ENCODE data around the gene GADD45B. TPM values are rescaled to one million over a fixed set of nuclear protein-coding genes. Genes with fewer than 3 reads are reported as not detected.

Gene GADD45B
- total RNA-seq, 1 experiment from 2014 or later, result 56.2 TPM

DNA sequence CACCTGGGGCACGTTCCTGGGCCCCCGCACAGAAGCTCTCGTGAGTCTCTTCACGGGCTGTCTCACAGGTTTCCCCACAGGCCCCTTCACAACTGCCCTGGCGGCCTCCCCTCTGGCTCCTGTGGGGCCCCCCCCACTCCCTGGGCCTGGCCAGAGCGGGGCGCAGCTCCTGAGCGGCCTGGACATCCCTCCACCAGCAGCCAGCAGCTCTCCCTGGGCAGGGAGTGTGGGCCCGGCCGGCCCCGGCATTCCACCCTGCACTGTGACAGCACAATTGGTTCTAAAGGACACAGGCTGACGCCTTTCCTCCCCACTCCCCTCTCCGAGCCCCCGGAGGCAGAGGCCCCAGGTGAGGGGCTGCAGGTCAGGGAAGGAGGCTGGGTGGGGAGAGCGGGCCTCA is 39.0 kb upstream of the GADD45B start:
- BruUV-seq (replicated peaks), result no TSS peak
- POLR2A ChIA-PET, result no interaction called here
- CTCF ChIA-PET, result no interaction called here

DNA sequence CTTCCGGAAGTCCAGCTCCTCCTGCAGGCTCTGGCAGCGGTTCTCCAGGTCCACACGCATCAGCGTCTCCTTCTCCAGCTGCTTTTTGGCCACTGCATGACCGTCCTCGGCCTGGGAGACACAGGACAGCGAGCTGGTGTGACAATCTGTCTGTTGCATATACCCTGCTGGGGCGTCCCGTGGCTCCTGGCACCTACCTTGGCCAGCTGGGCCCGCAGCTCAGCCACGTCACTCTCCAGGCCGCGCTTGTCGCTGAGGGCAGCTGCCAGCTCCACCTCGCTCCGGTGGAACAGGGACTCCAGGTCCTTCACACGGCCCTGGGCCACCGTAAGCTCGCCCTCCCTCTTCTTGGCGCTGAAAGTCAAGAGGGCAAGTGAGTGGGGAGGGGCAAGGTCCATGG is 37.7 kb upstream of the GADD45B start:
- in situ Hi-C loops (cut with HindIII; ENCODE audit: low pct_unique_long_range_greater_than_20kb, low sequenced_read_pairs) (no loop called here), intact Hi-C loops (cut with micrococcal nuclease; ENCODE audit: unreplicated experiment) (no loop called here)
- no peak for DNase-seq (ENCODE audit: low read depth, low spot score)
- BruUV-seq (replicated peaks), result no TSS peak
- no peaks in the 10 kb centered on the region for H3K9me3 ChIP-seq (ENCODE audit: control insufficient read depth, insufficient read depth, low read depth, low read length)
- no peaks in the 10 kb centered on the region for H3K4me1 ChIP-seq (ENCODE audit: control insufficient read depth, insufficient read depth, low read length)
- POLR2A ChIA-PET, result interaction anchor here (0.6 kb wide), 1 partner anchor 1260 kb away, joined by 9 read pairs; no protein-coding TSS in a partner anchor
- no peak for ATAC-seq
- no peaks in the 10 kb centered on the region; the same call in 1 of the 2 replicates for H3K36me3 ChIP-seq (ENCODE audit: control insufficient read depth, insufficient read depth, low read length)
- TF ChIP-seq CTCF (IDR thresholded peaks at IDR 0.05), result no peak
- no peak for TF ChIP-seq SIN3A (IDR thresholded peaks at IDR 0.05; ENCODE audit: borderline replicate concordance, insufficient read depth, low read depth, low read length)
- TF ChIP-seq REST (IDR thresholded peaks at IDR 0.05; ENCODE audit: insufficient read depth in 1 of 2, low read depth in 2 of 2, low read length in 1 of 2), result no peak
- TF ChIP-seq POLR2AphosphoS5 (IDR thresholded peaks at IDR 0.05; ENCODE audit: low read depth, low read length), result no peak
- no peak for TF ChIP-seq TCF7L2 (IDR thresholded peaks at IDR 0.05; ENCODE audit: low read depth, low read length)
- H3K27me3 ChIP-seq (ENCODE audit: control insufficient read depth, insufficient read depth, low read length), result no peaks in the 10 kb centered on the region
- no peak overlapping the region for H3K4me3 ChIP-seq (ENCODE audit: low read depth in 2 of 2, low read length in 2 of 2)
- H3K27ac ChIP-seq (ENCODE audit: low read length), result no peak overlapping the region
- CTCF ChIA-PET, result no interaction called here

More for the DNA sequence above, 39.0 kb upstream of the GADD45B start:
- Histone ChIP-seq H3K4me3 (ENCODE audit: low read depth in 2 of 2, low read length in 2 of 2) (no peak overlapping the region), H3K9me3 (ENCODE audit: control insufficient read depth, insufficient read depth, low read depth, low read length) (no peaks in the 10 kb centered on the region), H3K4me1 (ENCODE audit: control insufficient read depth, insufficient read depth, low read length) (no peaks in the 10 kb centered on the region), H3K27ac (ENCODE audit: low read length) (no peak overlapping the region), H3K27me3 (ENCODE audit: control insufficient read depth, insufficient read depth, low read length) (no peaks in the 10 kb centered on the region), H3K36me3 (ENCODE audit: control insufficient read depth, insufficient read depth, low read length) (no peaks in the 10 kb centered on the region; the same call in 1 of the 2 replicates)
- in situ Hi-C loops (cut with HindIII; ENCODE audit: low pct_unique_long_range_greater_than_20kb, low sequenced_read_pairs), result no loop called here
- intact Hi-C loops (cut with micrococcal nuclease; ENCODE audit: unreplicated experiment), result no loop called here
- no peak for DNase-seq (ENCODE audit: low read depth, low spot score)
- ATAC-seq, result no peak
- TF ChIP-seq CTCF (IDR thresholded peaks at IDR 0.05) (no peak), TCF7L2 (IDR thresholded peaks at IDR 0.05; ENCODE audit: low read depth, low read length) (no peak), POLR2AphosphoS5 (IDR thresholded peaks at IDR 0.05; ENCODE audit: low read depth, low read length) (no peak), REST (IDR thresholded peaks at IDR 0.05; ENCODE audit: insufficient read depth in 1 of 2, low read depth in 2 of 2, low read length in 1 of 2) (no peak), SIN3A (IDR thresholded peaks at IDR 0.05; ENCODE audit: borderline replicate concordance, insufficient read depth, low read depth, low read length) (no peak)

Data from Panc1 (cell line).